Measurements from ENCODE around the gene SCN7A. TPM values are rescaled to one million over a fixed set of nuclear protein-coding genes. Genes with fewer than 3 reads are reported as not detected.

SCN7A gene
- total RNA-seq, 1 experiment from 2014 or later, result not detected

DNA sequence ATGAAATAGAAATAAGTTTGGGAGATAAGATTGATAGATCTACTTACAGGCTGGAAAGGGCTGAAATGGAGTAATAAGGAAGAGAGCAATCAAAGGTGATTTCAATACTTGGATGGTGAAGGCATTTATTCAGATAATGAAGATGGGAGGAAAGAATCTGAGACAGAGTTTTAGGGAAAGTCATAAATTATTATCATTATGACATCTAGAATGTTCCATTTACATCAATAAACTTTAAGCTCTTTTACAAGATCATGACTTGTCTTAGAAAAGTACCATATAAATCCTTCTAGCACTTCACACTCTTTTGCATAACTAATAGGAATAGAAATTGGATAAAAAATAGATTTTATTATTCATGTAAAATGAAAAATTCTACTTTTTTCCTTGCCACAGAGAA is 120.5 kb downstream of the SCN7A start:
- POLR2A ChIA-PET (ENCODE audit: low non-redundant PET), result no interaction called here
- TF ChIP-seq, protein P1, sequence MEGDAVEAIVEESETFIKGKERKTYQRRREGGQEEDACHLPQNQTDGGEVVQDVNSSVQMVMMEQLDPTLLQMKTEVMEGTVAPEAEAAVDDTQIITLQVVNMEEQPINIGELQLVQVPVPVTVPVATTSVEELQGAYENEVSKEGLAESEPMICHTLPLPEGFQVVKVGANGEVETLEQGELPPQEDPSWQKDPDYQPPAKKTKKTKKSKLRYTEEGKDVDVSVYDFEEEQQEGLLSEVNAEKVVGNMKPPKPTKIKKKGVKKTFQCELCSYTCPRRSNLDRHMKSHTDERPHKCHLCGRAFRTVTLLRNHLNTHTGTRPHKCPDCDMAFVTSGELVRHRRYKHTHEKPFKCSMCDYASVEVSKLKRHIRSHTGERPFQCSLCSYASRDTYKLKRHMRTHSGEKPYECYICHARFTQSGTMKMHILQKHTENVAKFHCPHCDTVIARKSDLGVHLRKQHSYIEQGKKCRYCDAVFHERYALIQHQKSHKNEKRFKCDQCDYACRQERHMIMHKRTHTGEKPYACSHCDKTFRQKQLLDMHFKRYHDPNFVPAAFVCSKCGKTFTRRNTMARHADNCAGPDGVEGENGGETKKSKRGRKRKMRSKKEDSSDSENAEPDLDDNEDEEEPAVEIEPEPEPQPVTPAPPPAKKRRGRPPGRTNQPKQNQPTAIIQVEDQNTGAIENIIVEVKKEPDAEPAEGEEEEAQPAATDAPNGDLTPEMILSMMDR (conservative IDR thresholded peaks at IDR 0.05; ENCODE audit: low read depth, low read length), result no peak
- no peak for TF ChIP-seq EZH2 (IDR thresholded peaks at IDR 0.05; ENCODE audit: borderline replicate concordance, low read depth, low read length, poor library complexity, severe bottlenecking)

DNA sequence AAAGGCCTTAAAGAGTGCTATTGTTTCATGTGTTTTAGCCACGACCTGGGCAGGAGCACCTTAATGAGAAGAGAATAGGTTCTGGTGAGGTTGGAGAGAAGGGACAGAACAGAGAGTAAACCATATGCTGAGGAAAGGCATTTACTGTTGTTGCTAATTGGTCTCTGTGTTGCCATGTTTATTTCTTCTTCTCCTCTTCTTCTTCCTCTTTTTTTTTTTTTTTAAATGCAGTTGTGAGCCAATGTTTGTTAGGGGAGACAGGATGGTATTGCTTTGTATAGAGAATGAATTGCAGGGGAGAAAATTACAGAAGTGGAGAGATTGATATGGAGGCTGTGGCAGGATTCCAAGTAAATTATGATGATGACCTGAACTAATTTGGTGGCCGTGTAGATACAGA is 120.9 kb downstream of the SCN7A start:
- ChIA-PET CTCF (no interaction called here), POLR2A (ENCODE audit: low non-redundant PET) (no interaction called here)
- DNase-seq (ENCODE audit: low spot score), result no peak
- H3K4me3 ChIP-seq (ENCODE audit: low read depth, low read length, poor library complexity, severe bottlenecking), result no peak overlapping the region
- no peak overlapping the region for H3K27ac ChIP-seq (ENCODE audit: low read depth, low read length, poor library complexity, severe bottlenecking)
- no peaks in the 10 kb centered on the region for H3K9me3 ChIP-seq (ENCODE audit: low read depth, low read length, poor library complexity, severe bottlenecking)
- no peaks in the 10 kb centered on the region for H3K36me3 ChIP-seq (ENCODE audit: insufficient read depth, low read length, poor library complexity, severe bottlenecking)
- intact Hi-C loops (cut with micrococcal nuclease; ENCODE audit: unreplicated experiment), result no loop called here
- no peaks in the 10 kb centered on the region for H3K27me3 ChIP-seq (replicated peaks; ENCODE audit: insufficient read depth, low read depth, low read length, poor library complexity)
- peaks cover 19% of the 10 kb centered on the region for H3K4me1 ChIP-seq (ENCODE audit: insufficient read depth, low read length, poor library complexity, severe bottlenecking)
- TF ChIP-seq, protein P1 (conservative IDR thresholded peaks at IDR 0.05; ENCODE audit: low read depth, low read length), result no peak
- no peak for TF ChIP-seq EZH2 (IDR thresholded peaks at IDR 0.05; ENCODE audit: borderline replicate concordance, low read depth, low read length, poor library complexity, severe bottlenecking)
- BruUV-seq (replicated peaks), result no TSS peak

More for the DNA sequence above, 120.5 kb downstream of the SCN7A start:
- Histone ChIP-seq H3K4me1 (ENCODE audit: insufficient read depth, low read length, poor library complexity, severe bottlenecking) (peaks cover 19% of the 10 kb centered on the region), H3K36me3 (ENCODE audit: insufficient read depth, low read length, poor library complexity, severe bottlenecking) (no peaks in the 10 kb centered on the region), H3K4me3 (ENCODE audit: low read depth, low read length, poor library complexity, severe bottlenecking) (no peak overlapping the region), H3K27me3 (replicated peaks; ENCODE audit: insufficient read depth, low read depth, low read length, poor library complexity) (no peaks in the 10 kb centered on the region), H3K9me3 (ENCODE audit: low read depth, low read length, poor library complexity, severe bottlenecking) (no peaks in the 10 kb centered on the region), H3K27ac (ENCODE audit: low read depth, low read length, poor library complexity, severe bottlenecking) (no peak overlapping the region)
- intact Hi-C loops (cut with micrococcal nuclease; ENCODE audit: unreplicated experiment), result no loop called here
- CTCF ChIA-PET, result no interaction called here
- no TSS peak for BruUV-seq (replicated peaks)
- no peak for DNase-seq (ENCODE audit: low spot score)

DNA sequence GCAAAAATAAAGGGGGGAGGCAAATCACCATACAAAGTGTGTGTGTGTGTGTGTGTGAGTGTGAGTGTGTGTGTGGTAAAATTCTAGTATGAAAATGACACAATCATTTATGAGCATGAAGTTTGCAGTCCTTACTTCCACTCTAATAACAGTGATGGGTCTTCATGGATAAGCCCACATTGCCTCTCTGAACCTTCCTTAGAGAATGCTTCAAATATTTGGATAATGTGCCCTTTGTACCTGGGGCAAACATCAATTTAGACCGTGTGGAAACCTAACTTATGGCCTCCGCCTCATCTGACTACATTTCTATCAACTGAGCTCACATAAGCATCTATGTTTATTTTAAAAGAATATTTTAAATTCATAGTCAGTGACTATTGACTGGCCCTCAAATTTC is 122.0 kb downstream of the SCN7A start:
- Histone ChIP-seq H3K4me3 (ENCODE audit: low read depth, low read length, poor library complexity, severe bottlenecking) (no peak overlapping the region), H3K4me1 (ENCODE audit: insufficient read depth, low read length, poor library complexity, severe bottlenecking) (peaks cover 19% of the 10 kb centered on the region), H3K36me3 (ENCODE audit: insufficient read depth, low read length, poor library complexity, severe bottlenecking) (no peaks in the 10 kb centered on the region), H3K27ac (ENCODE audit: low read depth, low read length, poor library complexity, severe bottlenecking) (no peak overlapping the region), H3K9me3 (ENCODE audit: low read depth, low read length, poor library complexity, severe bottlenecking) (no peaks in the 10 kb centered on the region), H3K27me3 (replicated peaks; ENCODE audit: insufficient read depth, low read depth, low read length, poor library complexity) (no peaks in the 10 kb centered on the region)
- TF ChIP-seq EZH2 (IDR thresholded peaks at IDR 0.05; ENCODE audit: borderline replicate concordance, low read depth, low read length, poor library complexity, severe bottlenecking), result no peak
- TF ChIP-seq, protein P1 (conservative IDR thresholded peaks at IDR 0.05; ENCODE audit: low read depth, low read length), result no peak
- intact Hi-C loops (cut with micrococcal nuclease; ENCODE audit: unreplicated experiment), result no loop called here
- CTCF ChIA-PET, result no interaction called here
- POLR2A ChIA-PET (ENCODE audit: low non-redundant PET), result no interaction called here
- no TSS peak for BruUV-seq (replicated peaks)
- DNase-seq (ENCODE audit: low spot score), result no peak
